Prostate gland (tissue), 2 donors: ENCODE measurements around the gene USP10. TPM values are rescaled to one million over a fixed set of nuclear protein-coding genes. Genes with fewer than 3 reads are reported as not detected.

Source experiments
- DNase-seq: peaks from one replicate; pipeline ENCODE4 v3.0.0-alpha.2; 2019; ENCODE audit warnings: low spot score
- H3K27ac ChIP-seq, 2 donors: fragments of 200-600 bp; sonication (generic); 2 replicates each; pipeline ENCODE4 v1.5.1; 2017 to 2019
- H3K27me3 ChIP-seq: fragments of 200-600 bp; sonication (generic); replicated peaks from 2 replicates; pipeline ENCODE4 v1.5.1; 2019; ENCODE audit not compliant: insufficient read depth
- H3K36me3 ChIP-seq, 2 donors: fragments of 200-600 bp; sonication (generic); 1 replicate in 1 of 2; 2 replicates in 1 of 2; pipeline versions ENCODE4 v1.5.1 to v1.8.1; 2017 to 2019
- H3K4me1 ChIP-seq: fragments of 200-600 bp; sonication (generic); replicated peaks from 2 replicates; pipeline ENCODE4 v1.5.1; 2019
- H3K4me3 ChIP-seq, 2 donors: fragments of 200-600 bp; sonication (generic); 2 replicates each; pipeline ENCODE4 v1.5.1; 2017 to 2019
- H3K9me3 ChIP-seq: fragments of 200-600 bp; sonication (generic); 2 replicates; pipeline ENCODE4 v1.5.1; 2017
- POLR2A ChIP-seq: fragments of 450-650 bp; IDR thresholded peaks from one replicate; pipeline ENCODE4 v1.6.1; 2016; ENCODE audit warnings: antibody characterized with exemption, mild to moderate bottlenecking
- POLR2AphosphoS5 ChIP-seq: sonication (generic); formaldehyde crosslinking; IDR thresholded peaks from one replicate; pipeline ENCODE4 v1.6.1; 2017; ENCODE audit warnings: antibody characterized with exemption
- WGBS: methylation state at CpG from one replicate; pipeline ENCODE4 v1.1.5; 2018; 5-methylcytosine and 5-hydroxymethylcytosine counted together
- intact Hi-C: fragments of 100-400 bp; cut with DNase I; formaldehyde crosslinking; loops from one replicate; pipeline ENCODE4 v1.14.2; 2022
- total RNA-seq, 2 donors: library from RNA; depleted of rRNA; stranded (reverse); fragments of >200 nt; gene quantifications; one replicate each; pipeline ENCODE4 v1.1.0, GENCODE V29; 2016
- TF ChIP-seq, protein P1 (sequence below), 4 experiments: fragments of 200-600 bp in 2 of 4; fragments of 450-650 bp in 2 of 4; sonication (generic) in 2 of 4; IDR thresholded peaks; 1 replicate in 3 of 4; 2 replicates in 1 of 4; pipeline ENCODE4 v1.5.1; 2016 to 2019; ENCODE audit warnings: antibody characterized with exemption in 4 of 4, mild to moderate bottlenecking in 2 of 4, moderate library complexity in 2 of 4

The USP10 gene
- total RNA-seq, 2 donors from 2014 or later, result 57.4 to 95.7 TPM

DNA sequence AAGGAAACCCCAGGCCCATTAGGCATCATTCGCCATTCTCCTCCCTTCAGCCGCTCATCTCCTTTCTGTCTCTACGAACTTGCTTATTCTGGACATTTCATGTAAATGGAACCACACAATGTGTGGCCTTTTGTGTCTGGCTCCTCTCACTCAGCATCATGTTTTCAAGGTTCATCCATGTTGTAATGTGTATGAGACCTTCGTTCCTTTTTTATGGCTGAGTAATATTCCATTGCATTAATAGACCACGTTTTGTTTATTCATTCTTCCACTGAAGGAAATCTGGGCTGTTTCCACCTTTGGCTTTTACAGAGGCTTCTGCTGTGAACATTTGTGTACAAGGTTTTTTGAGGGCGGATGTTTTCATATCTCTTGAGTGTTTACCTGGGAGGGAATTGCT, 123.2 kb downstream of the USP10 start:
- peaks cover 7% of the 10 kb centered on the region for H3K4me1 ChIP-seq
- H3K4me3 ChIP-seq, result no peak overlapping the region
- H3K36me3 ChIP-seq, result no peaks in the 10 kb centered on the region
- H3K27ac ChIP-seq, result peak overlapping the region; percentile 85
- no peaks in the 10 kb centered on the region for H3K27me3 ChIP-seq
- H3K9me3 ChIP-seq, result no peaks in the 10 kb centered on the region
- TF ChIP-seq, protein P1, sequence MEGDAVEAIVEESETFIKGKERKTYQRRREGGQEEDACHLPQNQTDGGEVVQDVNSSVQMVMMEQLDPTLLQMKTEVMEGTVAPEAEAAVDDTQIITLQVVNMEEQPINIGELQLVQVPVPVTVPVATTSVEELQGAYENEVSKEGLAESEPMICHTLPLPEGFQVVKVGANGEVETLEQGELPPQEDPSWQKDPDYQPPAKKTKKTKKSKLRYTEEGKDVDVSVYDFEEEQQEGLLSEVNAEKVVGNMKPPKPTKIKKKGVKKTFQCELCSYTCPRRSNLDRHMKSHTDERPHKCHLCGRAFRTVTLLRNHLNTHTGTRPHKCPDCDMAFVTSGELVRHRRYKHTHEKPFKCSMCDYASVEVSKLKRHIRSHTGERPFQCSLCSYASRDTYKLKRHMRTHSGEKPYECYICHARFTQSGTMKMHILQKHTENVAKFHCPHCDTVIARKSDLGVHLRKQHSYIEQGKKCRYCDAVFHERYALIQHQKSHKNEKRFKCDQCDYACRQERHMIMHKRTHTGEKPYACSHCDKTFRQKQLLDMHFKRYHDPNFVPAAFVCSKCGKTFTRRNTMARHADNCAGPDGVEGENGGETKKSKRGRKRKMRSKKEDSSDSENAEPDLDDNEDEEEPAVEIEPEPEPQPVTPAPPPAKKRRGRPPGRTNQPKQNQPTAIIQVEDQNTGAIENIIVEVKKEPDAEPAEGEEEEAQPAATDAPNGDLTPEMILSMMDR (IDR thresholded peaks at IDR 0.05), result no peak
- TF ChIP-seq POLR2A (no peak), POLR2AphosphoS5 (no peak)
- no peak for DNase-seq
- WGBS, result 82% methylated on average over 6 of the region's 6 CpGs
- intact Hi-C loops, result loop anchor here (5.0 to 10.0 kb wide), 2 partner anchors 89 to 518 kb away; no protein-coding TSS in a partner anchor

DNA sequence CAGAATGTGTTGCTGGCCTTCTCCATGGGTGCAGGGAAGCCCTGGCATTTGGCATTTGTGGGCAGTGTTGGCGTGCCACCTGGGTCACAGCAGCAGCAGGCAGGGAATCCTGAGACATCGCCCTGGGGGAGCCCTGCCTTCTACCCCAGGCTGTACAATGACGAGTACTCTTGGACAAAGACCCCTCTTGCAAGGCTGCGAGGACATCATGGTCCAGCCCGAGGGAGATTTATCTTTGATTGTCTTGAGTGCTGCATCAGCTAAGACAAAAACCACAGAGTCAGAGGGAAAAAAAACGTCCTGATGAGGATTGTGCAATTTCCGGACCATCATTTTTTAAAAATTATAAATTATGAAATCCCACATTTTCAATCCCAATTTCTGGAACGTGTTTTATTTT, 123.7 kb downstream of the USP10 start:
- Histone ChIP-seq H3K27ac (peak overlapping the region; percentile 85), H3K4me1 (peaks cover 7% of the 10 kb centered on the region), H3K27me3 (no peaks in the 10 kb centered on the region), H3K4me3 (no peak overlapping the region), H3K36me3 (no peaks in the 10 kb centered on the region), H3K9me3 (no peaks in the 10 kb centered on the region)
- no peak for TF ChIP-seq POLR2A
- TF ChIP-seq, protein P1 (IDR thresholded peaks at IDR 0.05), result no peak
- no peak for TF ChIP-seq POLR2AphosphoS5
- 49% methylated on average over 8 of the region's 8 CpGs for WGBS
- intact Hi-C loops, result loop anchor here (5.0 to 10.0 kb wide), 2 partner anchors 89 to 519 kb away; no protein-coding TSS in a partner anchor
- DNase-seq, result no peak

DNA sequence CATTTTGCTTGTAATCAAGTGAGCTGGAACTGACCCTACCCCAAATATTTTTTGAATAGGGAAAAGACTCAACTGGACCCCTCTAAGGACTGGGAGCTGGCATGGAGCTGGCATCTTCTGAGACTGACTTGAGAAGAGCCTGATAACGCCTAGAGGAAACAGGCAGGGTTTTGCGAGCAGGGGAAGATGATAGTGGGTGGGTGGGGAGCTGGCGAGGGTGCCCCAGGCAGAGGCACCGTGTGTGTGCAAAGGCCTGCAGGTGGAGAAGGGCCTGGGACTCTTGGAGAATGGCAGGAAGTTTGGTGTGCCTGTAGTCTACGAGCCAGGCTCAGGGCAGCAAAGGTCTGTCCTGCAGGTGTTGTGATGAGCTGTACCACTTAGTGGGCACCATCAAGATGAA, 124.1 kb downstream of the USP10 start:
- DNase-seq, result no peak
- Histone ChIP-seq H3K36me3 (no peaks in the 10 kb centered on the region), H3K4me1 (peaks cover 7% of the 10 kb centered on the region), H3K4me3 (no peak overlapping the region), H3K27ac (peak overlapping the region; percentile 85), H3K9me3 (no peaks in the 10 kb centered on the region), H3K27me3 (no peaks in the 10 kb centered on the region)
- intact Hi-C loops, result loop anchor here (5.0 to 10.0 kb wide), 2 partner anchors 88 to 519 kb away; no protein-coding TSS in a partner anchor
- 67% methylated on average over 5 of the region's 5 CpGs for WGBS
- TF ChIP-seq POLR2A, result no peak

DNA sequence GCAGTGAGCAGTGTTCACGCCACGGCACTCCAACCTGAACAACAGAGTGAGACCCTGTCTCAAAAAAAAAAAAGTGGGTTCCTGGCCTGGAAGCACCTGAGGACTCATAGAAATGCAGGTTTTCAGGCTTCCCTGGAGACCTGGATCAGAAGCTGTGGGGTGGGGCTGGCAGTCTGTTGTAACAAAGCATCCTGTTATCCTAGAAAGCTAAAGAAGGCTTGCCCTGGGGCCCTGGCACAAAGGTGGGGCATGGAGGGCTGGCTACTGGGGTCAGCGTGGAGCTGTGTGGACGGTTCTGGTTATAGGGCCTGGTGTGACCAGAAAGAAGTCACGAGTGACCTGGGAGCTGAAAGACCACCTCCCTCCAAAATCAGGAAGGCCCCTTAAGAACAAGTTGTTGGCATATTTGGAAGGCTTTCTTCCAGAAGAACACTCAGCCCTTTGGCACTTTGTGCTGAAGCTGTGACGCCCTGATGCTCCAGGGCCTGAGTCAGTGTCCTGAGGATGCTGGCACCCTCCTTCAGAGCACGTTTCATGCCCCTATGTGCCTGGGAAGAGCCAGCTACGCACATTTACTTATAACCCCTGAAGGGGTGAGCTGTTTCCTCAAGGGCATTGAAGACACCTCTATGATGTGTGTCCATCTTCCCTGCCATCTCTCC, 126.2 kb downstream of the USP10 start:
- intact Hi-C loops, result loop anchor here (10.0 kb wide), 1 partner anchor 521 kb away; no protein-coding TSS in a partner anchor
- Histone ChIP-seq H3K36me3 (no peaks in the 10 kb centered on the region), H3K4me3 (no peak overlapping the region), H3K27ac (peak overlapping the region; percentile 85), H3K4me1 (peaks cover 5% of the 10 kb centered on the region), H3K9me3 (no peaks in the 10 kb centered on the region), H3K27me3 (no peaks in the 10 kb centered on the region)
- TF ChIP-seq, protein P1 (IDR thresholded peaks at IDR 0.05), result no peak
- TF ChIP-seq POLR2A, result no peak
- TF ChIP-seq POLR2AphosphoS5, result no peak
- no peak for DNase-seq
- 81% methylated on average over 8 of the region's 8 CpGs for WGBS

DNA sequence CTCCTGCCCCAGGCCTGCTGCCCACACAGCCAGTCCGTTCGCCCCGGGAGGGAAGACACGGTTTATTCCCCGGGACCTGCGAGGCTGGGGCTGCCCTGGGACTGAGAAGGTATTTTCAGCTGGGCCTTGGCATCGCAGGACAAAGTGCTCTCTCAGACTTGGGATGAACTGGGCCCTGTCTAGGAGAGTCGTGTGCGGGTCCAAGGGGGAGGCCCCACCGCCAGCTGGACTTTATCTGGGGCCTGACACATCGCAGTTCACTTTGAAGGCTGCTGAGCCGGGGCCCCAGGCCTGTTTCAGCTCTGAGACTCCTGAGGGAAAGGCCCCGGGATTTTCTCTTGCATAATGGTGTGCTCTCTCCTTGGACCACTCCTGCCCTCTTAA, 126.8 kb downstream of the USP10 start:
- TF ChIP-seq POLR2A (no peak), POLR2AphosphoS5 (no peak)
- TF ChIP-seq, protein P1 (IDR thresholded peaks at IDR 0.05), result no peak
- 48% methylated on average over 13 of the region's 13 CpGs for WGBS
- intact Hi-C loops, result loop anchor here (10.0 kb wide), 1 partner anchor 522 kb away; no protein-coding TSS in a partner anchor

More for the DNA sequence above, 126.8 kb downstream of the USP10 start:
- Histone ChIP-seq H3K36me3 (no peaks in the 10 kb centered on the region), H3K27me3 (no peaks in the 10 kb centered on the region), H3K9me3 (no peaks in the 10 kb centered on the region), H3K4me3 (no peak overlapping the region), H3K4me1 (peaks cover 5% of the 10 kb centered on the region), H3K27ac (peak overlapping the region; percentile 85)
- no peak for DNase-seq
